Fibroblast of pulmonary artery (primary cell): ENCODE measurements around the gene CRAMP1.

ENCODE experiments used
- DNase-seq: peaks from one replicate; pipeline ENCODE4 v3.0.0-alpha.2; 2010; ENCODE audit warnings: low read depth
- H3K4me3 ChIP-seq: replicated peaks from 2 replicates; pipeline ENCODE4 v1.5.1; 2011; ENCODE audit warnings: low read depth, mild to moderate bottlenecking, control low read depth, low read length, moderate library complexity
- TF ChIP-seq, protein P1 (sequence below): IDR thresholded peaks from 2 replicates; pipeline ENCODE4 v1.5.1; 2011; ENCODE audit warnings: mild to moderate bottlenecking, control low read depth, low read length, inconsistent platforms; ENCODE audit errors: missing control alignments

CRAMP1 gene

GRCh38 chr16:1610899-1611632 lies 1.1 kb upstream of the CRAMP1 start:
- DNase-seq: no peak
- H3K4me3 ChIP-seq: peak overlapping the region; percentile 60
- TF ChIP-seq, protein P1, sequence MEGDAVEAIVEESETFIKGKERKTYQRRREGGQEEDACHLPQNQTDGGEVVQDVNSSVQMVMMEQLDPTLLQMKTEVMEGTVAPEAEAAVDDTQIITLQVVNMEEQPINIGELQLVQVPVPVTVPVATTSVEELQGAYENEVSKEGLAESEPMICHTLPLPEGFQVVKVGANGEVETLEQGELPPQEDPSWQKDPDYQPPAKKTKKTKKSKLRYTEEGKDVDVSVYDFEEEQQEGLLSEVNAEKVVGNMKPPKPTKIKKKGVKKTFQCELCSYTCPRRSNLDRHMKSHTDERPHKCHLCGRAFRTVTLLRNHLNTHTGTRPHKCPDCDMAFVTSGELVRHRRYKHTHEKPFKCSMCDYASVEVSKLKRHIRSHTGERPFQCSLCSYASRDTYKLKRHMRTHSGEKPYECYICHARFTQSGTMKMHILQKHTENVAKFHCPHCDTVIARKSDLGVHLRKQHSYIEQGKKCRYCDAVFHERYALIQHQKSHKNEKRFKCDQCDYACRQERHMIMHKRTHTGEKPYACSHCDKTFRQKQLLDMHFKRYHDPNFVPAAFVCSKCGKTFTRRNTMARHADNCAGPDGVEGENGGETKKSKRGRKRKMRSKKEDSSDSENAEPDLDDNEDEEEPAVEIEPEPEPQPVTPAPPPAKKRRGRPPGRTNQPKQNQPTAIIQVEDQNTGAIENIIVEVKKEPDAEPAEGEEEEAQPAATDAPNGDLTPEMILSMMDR: no peak

DNA sequence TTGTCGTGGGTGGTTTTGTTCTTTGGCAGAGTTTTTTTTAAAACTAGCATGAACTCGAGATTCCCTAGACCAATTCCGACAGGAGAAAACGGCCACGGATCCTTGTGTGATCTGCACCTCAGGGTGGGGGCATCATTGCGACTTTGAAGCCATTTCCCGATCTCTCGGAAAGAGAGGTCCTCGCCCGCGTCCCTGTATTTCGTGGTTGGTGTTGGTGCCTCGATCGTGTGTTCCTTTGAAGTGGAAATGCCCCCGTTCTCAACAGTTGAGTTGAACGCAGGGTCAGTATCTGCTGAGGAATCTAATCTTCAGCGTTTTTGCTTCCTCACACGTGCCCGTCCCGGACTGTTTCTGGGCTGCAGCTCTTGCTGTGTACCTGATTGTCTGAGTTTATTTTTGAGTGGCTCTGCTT lies 1.1 kb downstream of the CRAMP1 start:
- DNase-seq: no peak
- H3K4me3 ChIP-seq: peak overlapping the region; percentile 80
- TF ChIP-seq, protein P1: no peak

DNA sequence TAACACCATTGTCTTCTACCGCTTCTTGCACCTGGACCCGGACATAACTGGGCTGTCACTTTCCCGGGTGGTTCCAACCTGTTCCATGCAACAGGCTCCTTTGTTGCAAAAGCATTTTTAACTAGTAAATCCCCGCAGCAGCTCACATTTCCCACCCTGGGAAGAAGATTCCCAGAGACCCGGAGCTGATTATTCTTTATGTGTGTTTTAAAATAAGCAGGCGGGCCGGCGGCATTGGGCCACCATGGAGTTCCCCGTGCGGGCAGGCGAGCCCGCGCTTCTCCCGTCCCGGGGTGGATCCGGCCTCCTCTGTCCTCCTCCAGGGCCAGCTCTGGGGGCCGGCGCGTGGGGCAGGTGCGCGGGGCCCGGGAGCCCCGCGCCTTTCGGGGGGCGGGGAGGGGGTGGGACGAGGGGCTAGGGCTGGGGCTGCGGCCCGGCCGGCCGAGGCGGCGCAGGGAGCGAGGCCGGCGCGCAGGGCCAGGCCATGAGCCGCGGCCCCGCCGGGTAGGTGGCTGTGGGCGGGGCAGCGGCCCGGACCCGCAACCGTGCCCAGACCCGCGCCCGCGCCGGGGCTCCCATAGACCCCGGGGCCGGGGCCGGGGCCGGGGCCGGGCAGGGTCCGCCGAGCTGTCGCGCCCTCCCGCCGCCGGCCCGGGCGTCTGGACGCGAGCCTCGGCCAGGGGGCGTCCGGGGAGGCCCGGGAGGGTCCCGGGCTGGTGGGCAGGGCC lies 1.7 kb downstream of the CRAMP1 start:
- DNase-seq: no peak
- TF ChIP-seq, protein P1: no peak
- H3K4me3 ChIP-seq: peak overlapping the region; percentile 80

- H3K4me3 ChIP-seq: peak overlapping the region; percentile 80
- peak; percentile 46 for DNase-seq
- TF ChIP-seq, protein P1: no peak
These were observed 2.4 kb downstream of the CRAMP1 start for GRCh38 chr16:1614456-1615102.

DNA sequence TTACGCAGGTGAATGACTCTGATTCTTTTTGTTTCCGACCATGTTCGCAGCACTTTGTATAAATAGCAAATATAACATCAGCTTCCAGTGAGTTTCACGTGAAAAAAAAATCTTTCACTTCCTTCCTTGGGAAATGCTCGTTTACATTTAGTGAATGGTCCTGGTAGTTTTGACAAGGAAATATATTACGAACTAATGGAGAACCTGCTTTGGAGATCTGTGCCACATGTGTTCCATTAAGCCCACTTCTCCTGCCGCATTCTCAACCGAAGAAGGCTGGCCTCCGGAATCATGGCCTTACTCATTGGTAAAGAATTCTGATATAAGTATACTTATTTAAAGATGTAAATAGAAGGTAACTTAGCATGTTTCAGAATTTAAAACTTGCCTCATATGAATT lies 3.6 kb downstream of the CRAMP1 start:
- no peak for DNase-seq
- peak overlapping the region; percentile 80 for H3K4me3 ChIP-seq
- TF ChIP-seq, protein P1: no peak

DNA sequence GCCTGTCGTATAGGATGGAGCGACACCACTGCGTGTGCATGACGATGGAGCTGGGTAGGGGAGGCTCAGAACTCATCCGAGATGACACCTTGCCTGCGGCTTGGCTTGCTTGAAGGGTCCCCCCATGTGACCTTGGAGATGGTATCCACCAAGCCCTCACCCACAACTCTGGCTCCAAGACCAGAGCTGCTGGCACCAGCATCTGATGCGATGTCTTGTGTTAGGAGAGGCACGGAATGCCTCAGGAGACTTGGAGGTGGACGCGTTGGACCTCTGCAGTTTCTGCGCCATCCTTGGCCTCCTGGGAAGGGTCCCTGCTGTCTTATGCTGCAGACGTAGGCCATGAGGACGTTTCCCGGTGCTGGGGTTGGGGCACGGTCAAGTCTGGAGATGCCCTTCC lies 7.8 kb downstream of the CRAMP1 start:
- no peak for DNase-seq
- no peak overlapping the region for H3K4me3 ChIP-seq
- TF ChIP-seq, protein P1: no peak
